HG03520 (cell line): ENCODE measurements around the gene HDGFL3.
"Not testable (repeated sequence)": the region's sequence is repeated elsewhere in the genome, so short reads cannot be mapped to it uniquely, and the experiment has no call there.

ENCODE experiments used
- ATAC-seq: cut with Tn5 transposase; IDR thresholded peaks from one replicate; pipeline ENCODE4 v1.9.1; 2021; ENCODE audit warnings: mild to moderate bottlenecking, moderate library complexity; ENCODE audit not compliant: unreplicated experiment

Gene HDGFL3

GRCh38 chr15:83194528-83194927 lies 13.1 kb downstream of the HDGFL3 start:
- no peak for ATAC-seq

GRCh38 chr15:83193721-83194120 lies 13.9 kb downstream of the HDGFL3 start:
- ATAC-seq = no peak

GRCh38 chr15:83192742-83193141 lies 14.9 kb downstream of the HDGFL3 start:
- no peak for ATAC-seq

GRCh38 chr15:83190450-83190849 lies 17.2 kb downstream of the HDGFL3 start:
- no peak for ATAC-seq

GRCh38 chr15:83185561-83185960 lies 22.1 kb downstream of the HDGFL3 start:
- ATAC-seq = no peak

- ATAC-seq = no peak
Measured at GRCh38 chr15:83178869-83179325, 28.7 kb downstream of the HDGFL3 start.

GRCh38 chr15:83178390-83178789 lies 29.2 kb downstream of the HDGFL3 start:
- no peak for ATAC-seq

GRCh38 chr15:83174891-83175290 lies 32.7 kb downstream of the HDGFL3 start:
- no peak for ATAC-seq

- ATAC-seq = no peak
Measured at GRCh38 chr15:83170474-83171165, 37.0 kb downstream of the HDGFL3 start.

GRCh38 chr15:83169576-83169975 lies 38.0 kb downstream of the HDGFL3 start:
- not testable (repeated sequence) for ATAC-seq

- no peak for ATAC-seq
Measured at GRCh38 chr15:83166830-83167229, 40.8 kb downstream of the HDGFL3 start.

- ATAC-seq = no peak
Measured at GRCh38 chr15:83166218-83166617, 41.4 kb downstream of the HDGFL3 start.

- ATAC-seq = no peak
Measured at GRCh38 chr15:83164771-83165404, 42.7 kb downstream of the HDGFL3 start.

- ATAC-seq = no peak
Measured at GRCh38 chr15:83164111-83164770, 43.4 kb downstream of the HDGFL3 start.

- ATAC-seq = no peak
Measured at GRCh38 chr15:83163032-83163431, 44.6 kb downstream of the HDGFL3 start.

GRCh38 chr15:83160741-83161140 lies 46.9 kb downstream of the HDGFL3 start:
- no peak for ATAC-seq

GRCh38 chr15:83158393-83158792 lies 49.2 kb downstream of the HDGFL3 start:
- no peak for ATAC-seq

- no peak for ATAC-seq
Measured at GRCh38 chr15:83155942-83156341, 51.7 kb downstream of the HDGFL3 start.

GRCh38 chr15:83153288-83153687 lies 54.3 kb downstream of the HDGFL3 start:
- no peak for ATAC-seq

GRCh38 chr15:83144771-83145170 lies 62.9 kb downstream of the HDGFL3 start:
- no peak for ATAC-seq

GRCh38 chr15:83142151-83142550 lies 65.5 kb downstream of the HDGFL3 start:
- ATAC-seq = not testable (repeated sequence)
